ENCODE results near the gene KCNIP4.

Gene KCNIP4

GRCh38 chr4:21901281-21901680 is 47.3 kb downstream of the KCNIP4 start:
- Mint-ChIP-seq H3K27ac (no peak overlapping the region), H3K4me3 (no peak overlapping the region), H3K9me3 (peaks cover 14% of the 10 kb centered on the region), H3K4me1 (no peaks in the 10 kb centered on the region), H3K36me3 (ENCODE audit: low read depth) (no peaks in the 10 kb centered on the region), H3K27me3 (ENCODE audit: low read depth, poor library complexity) (no peaks in the 10 kb centered on the region)
- TF ChIP-seq CTCF (IDR thresholded peaks at IDR 0.05) = no peak
- DNase-seq = no peak

GRCh38 chr4:21900211-21900610 is 48.4 kb downstream of the KCNIP4 start:
- Mint-ChIP-seq H3K27me3 (ENCODE audit: low read depth, poor library complexity) (no peaks in the 10 kb centered on the region), H3K4me1 (no peaks in the 10 kb centered on the region), H3K27ac (no peak overlapping the region), H3K9me3 (peaks cover 14% of the 10 kb centered on the region), H3K4me3 (no peak overlapping the region), H3K36me3 (ENCODE audit: low read depth) (no peaks in the 10 kb centered on the region)
- TF ChIP-seq CTCF (IDR thresholded peaks at IDR 0.05) = no peak
- DNase-seq = no peak

GRCh38 chr4:21898101-21898500 is 50.5 kb downstream of the KCNIP4 start:
- DNase-seq = no peak
- Mint-ChIP-seq H3K4me1 (no peaks in the 10 kb centered on the region), H3K36me3 (ENCODE audit: low read depth) (no peaks in the 10 kb centered on the region), H3K9me3 (peaks cover 14% of the 10 kb centered on the region), H3K27me3 (ENCODE audit: low read depth, poor library complexity) (no peaks in the 10 kb centered on the region), H3K27ac (no peak overlapping the region), H3K4me3 (no peak overlapping the region)
- TF ChIP-seq CTCF (IDR thresholded peaks at IDR 0.05) = no peak

GRCh38 chr4:21896767-21897166 is 51.8 kb downstream of the KCNIP4 start:
- TF ChIP-seq CTCF (IDR thresholded peaks at IDR 0.05) = no peak
- Mint-ChIP-seq H3K27me3 (ENCODE audit: low read depth, poor library complexity) (no peaks in the 10 kb centered on the region), H3K4me1 (no peaks in the 10 kb centered on the region), H3K27ac (no peak overlapping the region), H3K9me3 (peaks cover 14% of the 10 kb centered on the region), H3K36me3 (ENCODE audit: low read depth) (no peaks in the 10 kb centered on the region), H3K4me3 (no peak overlapping the region)
- DNase-seq = no peak

- TF ChIP-seq CTCF (IDR thresholded peaks at IDR 0.05) = no peak
- Mint-ChIP-seq H3K9me3 (no peaks in the 10 kb centered on the region), H3K27me3 (ENCODE audit: low read depth, poor library complexity) (no peaks in the 10 kb centered on the region), H3K27ac (no peak overlapping the region), H3K36me3 (ENCODE audit: low read depth) (no peaks in the 10 kb centered on the region), H3K4me3 (no peak overlapping the region), H3K4me1 (no peaks in the 10 kb centered on the region)
- no peak for DNase-seq
These were observed 55.4 kb downstream of the KCNIP4 start for GRCh38 chr4:21893136-21893535.

- Mint-ChIP-seq H3K4me1 (no peaks in the 10 kb centered on the region), H3K4me3 (no peak overlapping the region), H3K36me3 (ENCODE audit: low read depth) (no peaks in the 10 kb centered on the region), H3K27ac (no peak overlapping the region), H3K9me3 (no peaks in the 10 kb centered on the region), H3K27me3 (ENCODE audit: low read depth, poor library complexity) (no peaks in the 10 kb centered on the region)
- TF ChIP-seq CTCF (IDR thresholded peaks at IDR 0.05) = no peak
- DNase-seq = no peak
These were observed 58.3 kb downstream of the KCNIP4 start for GRCh38 chr4:21890231-21890630.

Measured in nephron progenitor cell (in vitro differentiated cells).